ENCODE data around the gene HPSE2.

The HPSE2 gene

GRCh38 chr10:98878418-98878817 is 357.2 kb downstream of the HPSE2 start:
- TF ChIP-seq CTCF (conservative IDR thresholded peaks at IDR 0.05) = no peak
- no peak for TF ChIP-seq ZFX (IDR thresholded peaks at IDR 0.05)
- no peak overlapping the region for H3K27ac ChIP-seq

GRCh38 chr10:98861962-98862361 is 373.7 kb downstream of the HPSE2 start:
- no peak overlapping the region for H3K27ac ChIP-seq
- no peak for TF ChIP-seq ZFX (IDR thresholded peaks at IDR 0.05)
- TF ChIP-seq CTCF (conservative IDR thresholded peaks at IDR 0.05) = 0 out of 2 replicates have a peak, but pooled peaks have one; percentile 1

GRCh38 chr10:98858525-98858924 is 377.1 kb downstream of the HPSE2 start:
- TF ChIP-seq ZFX (IDR thresholded peaks at IDR 0.05) (no peak), CTCF (conservative IDR thresholded peaks at IDR 0.05) (peak; percentile 51)
- no peak overlapping the region for H3K27ac ChIP-seq

GRCh38 chr10:98855403-98856189 is 380.1 kb downstream of the HPSE2 start:
- TF ChIP-seq CTCF (conservative IDR thresholded peaks at IDR 0.05) = no peak
- no peak for TF ChIP-seq ZFX (IDR thresholded peaks at IDR 0.05)
- H3K27ac ChIP-seq = no peak overlapping the region

- peak; percentile 46 for TF ChIP-seq CTCF (conservative IDR thresholded peaks at IDR 0.05)
- no peak for TF ChIP-seq ZFX (IDR thresholded peaks at IDR 0.05)
- no peak overlapping the region for H3K27ac ChIP-seq
Observed at GRCh38 chr10:98852686-98853085, 383.0 kb downstream of the HPSE2 start.

- TF ChIP-seq CTCF (conservative IDR thresholded peaks at IDR 0.05) = no peak
- no peak for TF ChIP-seq ZFX (IDR thresholded peaks at IDR 0.05)
- no peak overlapping the region for H3K27ac ChIP-seq
Observed at GRCh38 chr10:98848361-98848760, 387.3 kb downstream of the HPSE2 start.

- no peak overlapping the region for H3K27ac ChIP-seq
- TF ChIP-seq ZFX (IDR thresholded peaks at IDR 0.05) (no peak), CTCF (conservative IDR thresholded peaks at IDR 0.05) (no peak)
Observed at GRCh38 chr10:98846787-98847186, 388.9 kb downstream of the HPSE2 start.

All from C4-2B (cell line).